SK-N-SH (cell line): ENCODE data around the gene TMEM14A. TPM values are rescaled to one million over a fixed set of nuclear protein-coding genes. Genes with fewer than 3 reads are reported as not detected.

Experiments
- CTCF ChIA-PET: fragments of 300-600, 350-600 bp; formaldehyde crosslinking; extraction: SDS; loops from one replicate; lab custom pipeline; 2021; lab: Yijun Ruan, JAX
- POLR2A ChIA-PET: fragments of 350-600 bp; sonication (Branson Sonifier 250); formaldehyde crosslinking; extraction: SDS; loops from one replicate; lab custom pipeline; 2020; ENCODE audit warnings: antibody characterized with exemption, inconsistent platforms; lab: Yijun Ruan, JAX
- DNase-seq: peaks from one replicate; pipeline ENCODE4 v3.0.0; 2012
- H2AFZ ChIP-seq: fragments of 200-600 bp; sonication (generic); 2 replicates; pipeline ENCODE4 v1.8.1; 2016; ENCODE audit warnings: antibody characterized with exemption, mild to moderate bottlenecking, low read depth
- H3F3A ChIP-seq: fragments of 200-600 bp; sonication (generic); replicated peaks from 2 replicates; pipeline ENCODE3; 2016; ENCODE audit warnings: antibody characterized with exemption, mild to moderate bottlenecking; ENCODE audit not compliant: insufficient read depth
- H3K27ac ChIP-seq, 2 experiments: fragments of 200-500 bp in 1 of 2; fragments of 200-600 bp in 1 of 2; sonication (Bioruptor generic) in 1 of 2; sonication (generic), shearing (Covaris generic) in 1 of 2; 2 replicates each; pipeline versions ENCODE4 v1.5.1 to v1.6.1; 2014 to 2016; ENCODE audit warnings: low read depth in 2 of 2, inconsistent platforms in 1 of 2, low read length in 1 of 2, mild to moderate bottlenecking in 1 of 2, mixed read lengths in 1 of 2
- H3K27me3 ChIP-seq: fragments of 200-600 bp; sonication (generic), shearing (Covaris generic); 2 replicates; pipeline ENCODE4 v1.6.1; 2016; ENCODE audit warnings: mixed run types; ENCODE audit not compliant: insufficient read depth
- H3K36me3 ChIP-seq, 2 experiments: fragments of 200-500 bp in 1 of 2; fragments of 200-600 bp in 1 of 2; sonication (Bioruptor generic) in 1 of 2; sonication (generic) in 1 of 2; replicated peaks in 1 of 2; 2 replicates each; pipeline versions ENCODE3 to v1.5.1; 2014 to 2016; ENCODE audit warnings: low read length in 1 of 2, mild to moderate bottlenecking in 1 of 2; ENCODE audit not compliant: insufficient read depth in 2 of 2, control insufficient read depth in 1 of 2
- H3K4me1 ChIP-seq, 2 experiments: fragments of 200-500 bp in 1 of 2; fragments of 200-600 bp in 1 of 2; sonication (Bioruptor generic) in 1 of 2; sonication (generic), shearing (Covaris generic) in 1 of 2; 2 replicates each; pipeline versions ENCODE4 v1.5.1 to v1.6.1; 2014 to 2016; ENCODE audit warnings: low read depth in 1 of 2, low read length in 1 of 2, mixed run types in 1 of 2; ENCODE audit not compliant: insufficient read depth in 2 of 2, control insufficient read depth in 1 of 2
- H3K4me2 ChIP-seq: fragments of 200-600 bp; sonication (generic), shearing (Covaris generic); 2 replicates; pipeline ENCODE4 v1.6.1; 2017; ENCODE audit warnings: mixed run types
- H3K4me3 ChIP-seq, 2 experiments: fragments of 200-500 bp in 1 of 2; fragments of 200-600 bp in 1 of 2; sonication (Bioruptor generic) in 1 of 2; sonication (generic), shearing (Covaris generic) in 1 of 2; 2 replicates each; pipeline versions ENCODE4 v1.5.1 to v1.8.1; 2014 to 2016; ENCODE audit warnings: low read depth in 2 of 2, inconsistent platforms in 1 of 2, low read length in 1 of 2, mild to moderate bottlenecking in 1 of 2, mixed read lengths in 1 of 2, moderate library complexity in 1 of 2
- H3K79me2 ChIP-seq: fragments of 200-600 bp; sonication (generic); 2 replicates; pipeline ENCODE4 v1.8.1; 2017; ENCODE audit warnings: mild to moderate bottlenecking; ENCODE audit not compliant: insufficient read depth
- H3K9ac ChIP-seq: fragments of 200-600 bp; sonication (generic); 2 replicates; pipeline ENCODE4 v1.6.1; 2017; ENCODE audit warnings: mixed run types
- H3K9me2 ChIP-seq: fragments of 200-600 bp; sonication (generic); 2 replicates; pipeline ENCODE4 v1.6.1; 2017; ENCODE audit warnings: mixed run types
- H3K9me3 ChIP-seq: fragments of 200-600 bp; sonication (generic); 2 replicates; pipeline ENCODE4 v1.6.1; 2017; ENCODE audit warnings: mixed run types, mild to moderate bottlenecking, moderate library complexity
- H4K20me1 ChIP-seq: fragments of 200-600 bp; sonication (generic); 2 replicates; pipeline ENCODE4 v1.6.1; 2017; ENCODE audit warnings: mild to moderate bottlenecking, mixed run types; ENCODE audit not compliant: insufficient read depth
- CTCF ChIP-seq: fragments of 200-600 bp; sonication (generic); IDR thresholded peaks from 2 replicates; pipeline ENCODE4 v1.6.1; 2017; ENCODE audit warnings: antibody characterized with exemption, mild to moderate bottlenecking, moderate library complexity
- ELF1 ChIP-seq: IDR thresholded peaks from 2 replicates; pipeline ENCODE4 v1.4.0; 2012
- FOXJ3 ChIP-seq: sonication (generic); formaldehyde crosslinking; IDR thresholded peaks from 2 replicates; pipeline ENCODE4 v1.5.1; 2020; ENCODE audit warnings: mild to moderate bottlenecking, missing genetic modification reagents
- GATA2 ChIP-seq: sonication (generic); formaldehyde crosslinking; IDR thresholded peaks from 2 replicates; pipeline ENCODE4 v1.5.0; 2020; ENCODE audit warnings: mild to moderate bottlenecking, missing genetic modification reagents
- IRF3 ChIP-seq: fragments of 150-350 bp; IDR thresholded peaks from 2 replicates; pipeline ENCODE4 v1.6.1; 2016; ENCODE audit warnings: mild to moderate bottlenecking, low read depth, low read length
- NFIC ChIP-seq: IDR thresholded peaks from 2 replicates; pipeline ENCODE4 v1.4.0; 2012; ENCODE audit warnings: borderline replicate concordance
- RAD21 ChIP-seq: IDR thresholded peaks from 2 replicates; pipeline ENCODE4 v1.6.1; 2012; ENCODE audit warnings: mild to moderate bottlenecking, low read length
- REST ChIP-seq: IDR thresholded peaks from 2 replicates; pipeline ENCODE4 v1.6.1; 2012; ENCODE audit warnings: mild to moderate bottlenecking, low read depth, low read length, moderate library complexity
- RXRA ChIP-seq: IDR thresholded peaks from 2 replicates; pipeline ENCODE4 v1.4.0; 2012; ENCODE audit warnings: low read depth, mild to moderate bottlenecking, borderline replicate concordance
- SIN3A ChIP-seq: IDR thresholded peaks from 2 replicates; pipeline ENCODE4 v1.6.1; 2012; ENCODE audit warnings: low read depth, mild to moderate bottlenecking, low read length, moderate library complexity, borderline replicate concordance
- SMC3 ChIP-seq: IDR thresholded peaks from 2 replicates; pipeline ENCODE4 v1.6.1; 2012; ENCODE audit warnings: low read depth, low read length, improper control_type of control experiment
- USF2 ChIP-seq: fragments of 150-350 bp; IDR thresholded peaks from 2 replicates; pipeline ENCODE4 v1.6.1; 2017; ENCODE audit warnings: antibody characterized with exemption, low read length, low read depth, borderline replicate concordance
- YY1 ChIP-seq: IDR thresholded peaks from 2 replicates; pipeline ENCODE4 v1.4.0; 2012; ENCODE audit warnings: low read depth, mild to moderate bottlenecking
- WGBS: methylation state at CpG from one replicate; pipeline ENCODE4 v1.1.6; 2017; ENCODE audit warnings: low lambda C conversion rate; 5-methylcytosine and 5-hydroxymethylcytosine counted together
- polyA plus RNA-seq, 3 experiments: library from polyadenylated mRNA; depleted of rRNA; stranded (reverse); fragments of >200 nt; gene quantifications; 2 replicates each; pipeline ENCODE4 v1.2.3, GENCODE V29; 2012

The TMEM14A gene
- polyA plus RNA-seq, 1 of the 3 experiments (the other 2 are of a cell fraction): 42.4 TPM

GRCh38 chr6:52632011-52632410 lies 38.9 kb upstream of the TMEM14A start:
- DNase-seq: no peak
- no peak overlapping the region for H3K4me3 ChIP-seq
- H3K79me2 ChIP-seq: no peaks in the 10 kb centered on the region
- POLR2A ChIA-PET: no interaction called here
- no peak overlapping the region for H3K9ac ChIP-seq
- H3F3A ChIP-seq: peaks cover 8% of the 10 kb centered on the region
- no peaks in the 10 kb centered on the region for H3K9me3 ChIP-seq
- H3K27me3 ChIP-seq: no peaks in the 10 kb centered on the region
- H3K4me2 ChIP-seq: no peak overlapping the region
- H4K20me1 ChIP-seq: no peaks in the 10 kb centered on the region
- no peaks in the 10 kb centered on the region for H3K36me3 ChIP-seq
- 81% methylated on average over 1 of the region's 1 CpG for WGBS
- TF ChIP-seq GATA2 (no peak), RXRA (no peak), REST (no peak), RAD21 (no peak), SIN3A (no peak), NFIC (no peak), ELF1 (no peak), YY1 (no peak), IRF3 (no peak), USF2 (no peak), FOXJ3 (no peak), SMC3 (no peak), CTCF (no peak)
- H3K4me1 ChIP-seq: peaks cover 0 to 15% of the 10 kb centered on the region in 2 experiments; a peak in 3 of 4 replicates
- no peak overlapping the region for H3K27ac ChIP-seq
- CTCF ChIA-PET: no interaction called here
- no peaks in the 10 kb centered on the region for H3K9me2 ChIP-seq
- no peak overlapping the region for H2AFZ ChIP-seq
